ENCODE measurements around the gene CXXC4. TPM values are rescaled to one million over a fixed set of nuclear protein-coding genes. Genes with fewer than 3 reads are reported as not detected.

CXXC4 gene
- total RNA-seq, 1 experiment from 2014 or later, result not detected

DNA sequence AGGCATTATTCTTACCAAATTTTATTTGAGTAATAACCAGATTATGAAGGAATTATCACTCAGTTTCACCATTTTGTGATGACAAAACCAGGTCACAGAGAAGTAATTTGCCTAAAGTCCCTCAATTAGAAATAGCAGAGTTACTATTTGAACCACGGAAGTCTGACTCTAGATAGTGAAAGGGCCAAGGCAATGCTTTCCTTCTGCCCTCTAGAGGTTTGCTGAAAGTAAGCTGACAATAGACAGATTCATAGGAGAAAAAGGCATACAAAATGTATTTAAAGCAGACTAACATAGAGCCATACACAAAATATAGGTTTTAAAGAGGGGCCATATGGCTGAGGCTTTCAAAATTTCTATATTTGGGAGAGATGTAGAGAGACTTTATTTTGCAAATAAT lies 43.1 kb downstream of the CXXC4 start:
- no peak overlapping the region for H3K4me2 ChIP-seq (ENCODE audit: low read length)
- ATAC-seq (no peak), DNase-seq (no peak)
- no peak overlapping the region for H2AFZ ChIP-seq (ENCODE audit: low read length)
- H4K20me1 ChIP-seq (ENCODE audit: low read length), result no peaks in the 10 kb centered on the region
- no peak overlapping the region for H3K9ac ChIP-seq (ENCODE audit: low read length)
- intact Hi-C loops (cut with micrococcal nuclease), result no loop called here
- H3K4me1 ChIP-seq (ENCODE audit: insufficient read depth, low read length), result no peaks in the 10 kb centered on the region
- H3K9me3 ChIP-seq (ENCODE audit: low read length), result no peaks in the 10 kb centered on the region
- H3K79me2 ChIP-seq (ENCODE audit: low read length), result no peaks in the 10 kb centered on the region
- H3K27me3 ChIP-seq (ENCODE audit: low read length), result no peaks in the 10 kb centered on the region
- H3K27ac ChIP-seq (ENCODE audit: low read length), result no peak overlapping the region
- ChIA-PET CTCF (no interaction called here), POLR2A (ENCODE audit: unreplicated experiment) (no interaction called here)
- H3F3A ChIP-seq (ENCODE audit: low read length, unreplicated experiment), result no peaks in the 10 kb centered on the region
- no peak for TF ChIP-seq EZH2phosphoT487 (IDR thresholded peaks at IDR 0.05; ENCODE audit: borderline replicate concordance, low read length)
- TF ChIP-seq, protein P1, sequence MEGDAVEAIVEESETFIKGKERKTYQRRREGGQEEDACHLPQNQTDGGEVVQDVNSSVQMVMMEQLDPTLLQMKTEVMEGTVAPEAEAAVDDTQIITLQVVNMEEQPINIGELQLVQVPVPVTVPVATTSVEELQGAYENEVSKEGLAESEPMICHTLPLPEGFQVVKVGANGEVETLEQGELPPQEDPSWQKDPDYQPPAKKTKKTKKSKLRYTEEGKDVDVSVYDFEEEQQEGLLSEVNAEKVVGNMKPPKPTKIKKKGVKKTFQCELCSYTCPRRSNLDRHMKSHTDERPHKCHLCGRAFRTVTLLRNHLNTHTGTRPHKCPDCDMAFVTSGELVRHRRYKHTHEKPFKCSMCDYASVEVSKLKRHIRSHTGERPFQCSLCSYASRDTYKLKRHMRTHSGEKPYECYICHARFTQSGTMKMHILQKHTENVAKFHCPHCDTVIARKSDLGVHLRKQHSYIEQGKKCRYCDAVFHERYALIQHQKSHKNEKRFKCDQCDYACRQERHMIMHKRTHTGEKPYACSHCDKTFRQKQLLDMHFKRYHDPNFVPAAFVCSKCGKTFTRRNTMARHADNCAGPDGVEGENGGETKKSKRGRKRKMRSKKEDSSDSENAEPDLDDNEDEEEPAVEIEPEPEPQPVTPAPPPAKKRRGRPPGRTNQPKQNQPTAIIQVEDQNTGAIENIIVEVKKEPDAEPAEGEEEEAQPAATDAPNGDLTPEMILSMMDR (conservative IDR thresholded peaks at IDR 0.05; ENCODE audit: low read depth, low read length), result peak; percentile 43
- no peak for TF ChIP-seq EZH2 (IDR thresholded peaks at IDR 0.05; ENCODE audit: low read length, unreplicated experiment)
- H3K4me3 ChIP-seq (ENCODE audit: low read length), result no peak overlapping the region
- no peaks in the 10 kb centered on the region for H3K9me2 ChIP-seq (replicated peaks; ENCODE audit: low read length)
- BruUV-seq (replicated peaks), result no TSS peak
- no peaks in the 10 kb centered on the region for H3K36me3 ChIP-seq (ENCODE audit: low read depth, low read length)

DNA sequence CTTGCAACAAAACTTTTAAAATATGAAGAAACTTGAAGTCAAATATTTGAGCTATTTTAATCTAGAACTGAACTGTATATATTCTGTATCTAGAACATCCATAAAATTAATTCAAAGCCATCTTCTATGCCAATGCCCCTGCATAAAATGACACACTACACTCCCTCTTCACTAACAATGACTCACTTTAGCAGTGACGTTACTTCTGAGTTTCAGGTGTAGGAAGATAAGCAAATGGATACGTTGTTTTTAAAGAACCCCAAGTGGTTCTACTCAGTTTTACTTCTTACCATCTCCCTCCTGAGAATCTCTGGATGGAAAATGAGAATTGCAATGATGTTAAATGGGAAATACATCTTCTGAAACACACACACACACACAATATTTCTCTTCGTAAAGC lies 45.2 kb downstream of the CXXC4 start:
- POLR2A ChIA-PET (ENCODE audit: unreplicated experiment), result no interaction called here
- Histone ChIP-seq H3K36me3 (ENCODE audit: low read depth, low read length) (no peaks in the 10 kb centered on the region), H2AFZ (ENCODE audit: low read length) (no peak overlapping the region), H3K9me3 (ENCODE audit: low read length) (no peaks in the 10 kb centered on the region), H3K4me1 (ENCODE audit: insufficient read depth, low read length) (no peaks in the 10 kb centered on the region), H3K79me2 (ENCODE audit: low read length) (no peaks in the 10 kb centered on the region), H4K20me1 (ENCODE audit: low read length) (no peaks in the 10 kb centered on the region), H3K4me3 (ENCODE audit: low read length) (no peak overlapping the region), H3K27ac (ENCODE audit: low read length) (no peak overlapping the region), H3K9ac (ENCODE audit: low read length) (no peak overlapping the region), H3K27me3 (ENCODE audit: low read length) (no peaks in the 10 kb centered on the region), H3F3A (ENCODE audit: low read length, unreplicated experiment) (no peaks in the 10 kb centered on the region), H3K4me2 (ENCODE audit: low read length) (no peak overlapping the region), H3K9me2 (replicated peaks; ENCODE audit: low read length) (no peaks in the 10 kb centered on the region)
- ATAC-seq, result no peak
- CTCF ChIA-PET, result no interaction called here
- intact Hi-C loops (cut with micrococcal nuclease), result no loop called here
- TF ChIP-seq, protein P1 (conservative IDR thresholded peaks at IDR 0.05; ENCODE audit: low read depth, low read length), result no peak
- TF ChIP-seq EZH2phosphoT487 (IDR thresholded peaks at IDR 0.05; ENCODE audit: borderline replicate concordance, low read length) (no peak), EZH2 (IDR thresholded peaks at IDR 0.05; ENCODE audit: low read length, unreplicated experiment) (no peak)
- BruUV-seq (replicated peaks), result no TSS peak
- peak; percentile 11 for DNase-seq

DNA sequence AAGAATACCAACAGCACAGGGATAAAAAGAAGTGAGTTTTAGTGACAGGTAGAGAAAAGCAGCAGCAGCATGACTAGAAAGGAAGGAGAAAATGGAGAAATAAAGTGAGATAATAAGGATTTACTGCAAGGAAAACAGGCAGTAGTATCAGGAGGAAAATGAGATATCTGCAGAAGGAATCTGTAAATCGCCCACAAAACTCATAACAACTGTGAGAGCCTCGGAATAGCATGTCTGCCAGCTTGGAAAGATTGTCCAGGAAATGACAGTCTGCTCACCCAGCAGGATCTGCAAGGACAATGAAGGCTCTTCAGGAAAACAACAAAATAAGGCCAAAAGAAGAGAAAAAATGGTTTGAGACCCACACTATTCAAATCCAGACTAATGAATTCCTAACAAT lies 47.4 kb downstream of the CXXC4 start:
- Histone ChIP-seq H3F3A (ENCODE audit: low read length, unreplicated experiment) (no peaks in the 10 kb centered on the region), H3K4me3 (ENCODE audit: low read length) (no peak overlapping the region), H3K79me2 (ENCODE audit: low read length) (no peaks in the 10 kb centered on the region), H3K9me3 (ENCODE audit: low read length) (no peaks in the 10 kb centered on the region), H3K27me3 (ENCODE audit: low read length) (no peaks in the 10 kb centered on the region), H3K4me1 (ENCODE audit: insufficient read depth, low read length) (no peaks in the 10 kb centered on the region), H3K9me2 (replicated peaks; ENCODE audit: low read length) (no peaks in the 10 kb centered on the region), H3K4me2 (ENCODE audit: low read length) (no peak overlapping the region), H4K20me1 (ENCODE audit: low read length) (no peaks in the 10 kb centered on the region), H3K9ac (ENCODE audit: low read length) (no peak overlapping the region), H3K27ac (ENCODE audit: low read length) (no peak overlapping the region), H2AFZ (ENCODE audit: low read length) (0 out of 2 replicates have a peak overlapping the region, but pooled peaks have one; percentile 4), H3K36me3 (ENCODE audit: low read depth, low read length) (no peaks in the 10 kb centered on the region)
- ATAC-seq (no peak), DNase-seq (no peak)
- intact Hi-C loops (cut with micrococcal nuclease), result no loop called here
- ChIA-PET CTCF (no interaction called here), POLR2A (ENCODE audit: unreplicated experiment) (no interaction called here)
- TF ChIP-seq EZH2 (IDR thresholded peaks at IDR 0.05; ENCODE audit: low read length, unreplicated experiment) (no peak), EZH2phosphoT487 (IDR thresholded peaks at IDR 0.05; ENCODE audit: borderline replicate concordance, low read length) (no peak)
- TF ChIP-seq, protein P1 (conservative IDR thresholded peaks at IDR 0.05; ENCODE audit: low read depth, low read length), result no peak
- BruUV-seq (replicated peaks), result no TSS peak
